HepG2 (cell line): ENCODE data around the gene SLC22A23. TPM values are rescaled to one million over a fixed set of nuclear protein-coding genes. Genes with fewer than 3 reads are reported as not detected.

Source experiments
- ATAC-seq: fragments of 200-7000 bp; cut with Tn5 transposase; 3 replicates; pipeline ENCODE4 v1.9.1; 2020; ENCODE audit warnings: mild to moderate bottlenecking, moderate library complexity
- BruUV-seq: library from RNA; stranded (reverse); fragments of 400-500 nt; replicated peaks from 2 replicates; lab custom pipeline; 2021; lab: Mats Ljungman, UMichigan
- CTCF ChIA-PET: fragments of 300-600 bp; formaldehyde crosslinking; extraction: SDS; loops from one replicate; lab custom pipeline; 2021; ENCODE audit warnings: low total read pairs, inconsistent platforms, low intra/inter-chr PET ratio; lab: Yijun Ruan, JAX
- POLR2A ChIA-PET: fragments of 350-600 bp; sonication (Branson Sonifier 250); formaldehyde crosslinking; loops from one replicate; lab custom pipeline; 2020; ENCODE audit warnings: antibody characterized with exemption, inconsistent platforms; lab: Yijun Ruan, JAX
- DNase-seq: peaks from one replicate; pipeline ENCODE4 v3.0.0-alpha.2; 2015; ENCODE audit warnings: low spot score
- FAIRE-seq: peaks from 3 replicates; lab custom pipeline; 2011; peaks lifted over from hg19 to GRCh38; lab: Jason Lieb, UNC
- H2AFZ ChIP-seq: one replicate; pipeline ENCODE4 v1.6.1; 2011; ENCODE audit warnings: low read length, inconsistent platforms
- H3K27ac ChIP-seq: fragments of 300-600 bp; 3 replicates; pipeline ENCODE4 v1.8.0; 2011; ENCODE audit warnings: mixed run types, mild to moderate bottlenecking, mixed read lengths, low read length, inconsistent platforms; ENCODE audit not compliant: insufficient read depth; ENCODE audit errors: extremely low read length
- H3K27me3 ChIP-seq, 2 experiments: fragments of 200-600 bp in 1 of 2; 2 replicates in 1 of 2; 3 replicates in 1 of 2; pipeline versions ENCODE4 v1.6.0 to v1.8.0; 2011; ENCODE audit warnings: low read length in 2 of 2, mild to moderate bottlenecking in 2 of 2, moderate library complexity in 2 of 2, inconsistent platforms in 1 of 2; ENCODE audit not compliant: insufficient read depth in 2 of 2, control insufficient read depth in 1 of 2
- H3K36me3 ChIP-seq, 2 experiments: fragments of 200-600 bp in 1 of 2; replicated peaks in 1 of 2; 2 replicates in 1 of 2; 3 replicates in 1 of 2; pipeline versions ENCODE4 v1.5.1 to v1.8.0; 2011; ENCODE audit warnings: low read length in 2 of 2, inconsistent platforms in 1 of 2; ENCODE audit not compliant: insufficient read depth in 2 of 2, control insufficient read depth in 1 of 2
- H3K4me1 ChIP-seq: 2 replicates; pipeline ENCODE4 v1.5.1; 2012; ENCODE audit warnings: low read length, inconsistent platforms; ENCODE audit not compliant: insufficient read depth
- H3K4me2 ChIP-seq: 2 replicates; pipeline ENCODE4 v1.6.0; 2011; ENCODE audit warnings: low read depth, low read length, inconsistent platforms
- H3K4me3 ChIP-seq, 3 experiments: fragments of 200-600 bp in 1 of 3; sonication (generic), shearing (Covaris generic) in 1 of 3; replicated peaks in 1 of 3; 2 replicates each; pipeline ENCODE4 v1.5.1; 2011 to 2016; ENCODE audit warnings: low read length in 3 of 3, inconsistent platforms in 2 of 3, low read depth in 2 of 3, mild to moderate bottlenecking in 2 of 3, control low read depth in 1 of 3, mixed read lengths in 1 of 3; ENCODE audit not compliant: insufficient read depth in 1 of 3
- H3K79me2 ChIP-seq: one replicate; pipeline ENCODE4 v1.6.1; 2011; ENCODE audit warnings: low read length, inconsistent platforms; ENCODE audit not compliant: insufficient read depth
- H3K9ac ChIP-seq: 2 replicates; pipeline ENCODE4 v1.6.0; 2011; ENCODE audit warnings: mild to moderate bottlenecking, low read depth, low read length, inconsistent platforms; ENCODE audit not compliant: insufficient read depth
- H3K9me3 ChIP-seq: 2 replicates; pipeline ENCODE4 v1.5.1; 2012; ENCODE audit warnings: mild to moderate bottlenecking, low read length
- H4K20me1 ChIP-seq: 2 replicates; pipeline ENCODE4 v1.6.0; 2011; ENCODE audit warnings: inconsistent platforms, mild to moderate bottlenecking, low read length, moderate library complexity; ENCODE audit not compliant: insufficient read depth
- ATM ChIP-seq: fragments of 450-650 bp; IDR thresholded peaks from 2 replicates; pipeline ENCODE4 v1.7.1; 2017; ENCODE audit warnings: mild to moderate bottlenecking, borderline replicate concordance
- EZH2 ChIP-seq: conservative IDR thresholded peaks from 2 replicates; pipeline ENCODE4 v1.6.1; 2012; ENCODE audit warnings: mild to moderate bottlenecking, low read depth, low read length, moderate library complexity
- GTF3A ChIP-seq: sonication (generic); formaldehyde crosslinking; conservative IDR thresholded peaks from 2 replicates; pipeline ENCODE4 v1.4.0; 2020; ENCODE audit warnings: mild to moderate bottlenecking, missing genetic modification reagents
- HIVEP1 ChIP-seq: sonication (generic); formaldehyde crosslinking; IDR thresholded peaks from 2 replicates; pipeline ENCODE4 v1.4.0; 2020; ENCODE audit warnings: mild to moderate bottlenecking, missing genetic modification reagents
- IKZF1 ChIP-seq: fragments of 450-650 bp; IDR thresholded peaks from 2 replicates; pipeline ENCODE4 v1.7.1; 2016
- SP4 ChIP-seq: sonication (generic); formaldehyde crosslinking; IDR thresholded peaks from 2 replicates; pipeline ENCODE4 v1.8.1; 2023; ENCODE audit warnings: mild to moderate bottlenecking, missing genetic modification reagents
- WIZ ChIP-seq: sonication (generic); formaldehyde crosslinking; IDR thresholded peaks from 2 replicates; pipeline ENCODE4 v1.5.1; 2020; ENCODE audit warnings: mild to moderate bottlenecking, missing genetic modification reagents
- ZBTB7A ChIP-seq: sonication (generic); formaldehyde crosslinking; IDR thresholded peaks from 2 replicates; pipeline ENCODE4 v1.8.0; 2022; ENCODE audit warnings: mild to moderate bottlenecking, missing genetic modification reagents
- ZNF124 ChIP-seq: sonication (generic); formaldehyde crosslinking; IDR thresholded peaks from 2 replicates; pipeline ENCODE4 v1.4.0; 2020; ENCODE audit warnings: missing genetic modification reagents
- ZNF207 ChIP-seq: fragments of 450-650 bp; IDR thresholded peaks from 2 replicates; pipeline ENCODE4 v1.6.1; 2016; ENCODE audit warnings: antibody characterized with exemption, borderline replicate concordance
- ZNF282 ChIP-seq: fragments of 450-650 bp; IDR thresholded peaks from 2 replicates; pipeline ENCODE4 v1.6.1; 2018; ENCODE audit not compliant: partially characterized antibody
- ZNF546 ChIP-seq: sonication (generic); formaldehyde crosslinking; conservative IDR thresholded peaks from 2 replicates; pipeline ENCODE4 v1.8.1; 2023; ENCODE audit warnings: mild to moderate bottlenecking, missing genetic modification reagents
- ZNF564 ChIP-seq: sonication (generic); formaldehyde crosslinking; IDR thresholded peaks from 2 replicates; pipeline ENCODE4 v1.8.1; 2023; ENCODE audit warnings: mild to moderate bottlenecking, missing genetic modification reagents
- WGBS: methylation state at CpG from one replicate; pipeline ENCODE4 v1.1.6; 2017; ENCODE audit warnings: low lambda C conversion rate; 5-methylcytosine and 5-hydroxymethylcytosine counted together
- in situ Hi-C: cut with HindIII; loops from 2 replicates; pipeline ENCODE4 v1.10.0; 2017; ENCODE audit warnings: low pct_unique_long_range_greater_than_20kb; ENCODE audit not compliant: extremely low pct_ligation_motif_present
- intact Hi-C: fragments of 100-400 bp; cut with micrococcal nuclease; formaldehyde crosslinking; loops from one replicate; pipeline ENCODE4 v1.10.0; 2022; ENCODE audit not compliant: unreplicated experiment
- polyA plus RNA-seq, 8 experiments: library from polyadenylated mRNA; depleted of rRNA in 3 of 8; stranded (reverse) in 7 of 8; unstranded in 1 of 8; fragments of >200 nt; fragmentation: Illumina TruSeq in 4 of 8; extraction: Trizol in 4 of 8; gene quantifications; 2 replicates each; pipeline versions ENCODE4 v1.2.1 to v1.2.3, GENCODE V29; 2011 to 2016; ENCODE audit warnings: low read depth in 4 of 8, missing spikeins in 1 of 8, mixed read lengths in 1 of 8; ENCODE audit not compliant: insufficient read depth in 1 of 8
- total RNA-seq, 5 experiments: library from RNA; depleted of rRNA; stranded (reverse); fragments of >200 nt; fragmentation: Illumina TruSeq; extraction: Trizol; gene quantifications; 2 replicates each; pipeline ENCODE4 v1.2.3, GENCODE V29; 2016; ENCODE audit warnings: low read depth in 1 of 5
- TF ChIP-seq, protein P1 (sequence below): sonication (generic); formaldehyde crosslinking; IDR thresholded peaks from 2 replicates; pipeline ENCODE4 v1.4.0; 2020; ENCODE audit warnings: missing genetic modification reagents
- TF ChIP-seq, protein P2 (sequence below): sonication (generic); formaldehyde crosslinking; IDR thresholded peaks from 2 replicates; pipeline ENCODE4 v1.8.1; 2023; ENCODE audit warnings: mild to moderate bottlenecking, inconsistent platforms, moderate library complexity, missing genetic modification reagents, borderline replicate concordance
- TF ChIP-seq, protein P3 (sequence below): sonication (generic); formaldehyde crosslinking; IDR thresholded peaks from 2 replicates; pipeline ENCODE4 v1.4.0; 2020; ENCODE audit warnings: missing genetic modification reagents; ENCODE audit errors: not compliant biosample characterization

Gene SLC22A23
- total and polyA plus RNA-seq, 2 of the 13 experiments (the other 11 are each of a cell fraction or from before 2014, with no cell fraction given) = 11.8 to 17.5 TPM

DNA sequence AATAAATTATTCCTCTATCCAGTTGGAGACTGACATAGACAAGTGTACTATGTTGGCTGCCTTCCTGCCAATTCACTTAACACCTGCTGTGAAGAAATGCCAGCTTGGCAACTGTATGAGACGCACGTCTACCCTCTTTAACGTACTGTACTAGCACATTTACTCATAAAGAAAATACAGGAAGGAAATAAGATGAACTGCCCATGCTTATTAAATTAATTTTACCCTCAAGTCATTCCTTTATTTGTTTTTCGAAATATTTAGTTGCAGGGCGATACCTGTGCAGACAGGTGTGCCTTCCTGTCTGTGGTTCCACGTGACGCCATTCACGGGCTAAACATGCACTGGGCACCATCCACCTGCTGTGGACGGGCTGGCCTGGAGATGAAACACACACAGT is 146.1 kb downstream of the SLC22A23 start:
- Histone ChIP-seq H3K27me3 (no peaks in the 10 kb centered on the region), H4K20me1 (no peaks in the 10 kb centered on the region), H3K9me3 (no peaks in the 10 kb centered on the region), H3K79me2 (no peaks in the 10 kb centered on the region), H3K9ac (no peak overlapping the region), H3K4me1 (no peaks in the 10 kb centered on the region), H3K36me3 (peaks cover 23 to 46% of the 10 kb centered on the region in 2 experiments), H3K4me3 (no peak overlapping the region), H2AFZ (no peak overlapping the region), H3K27ac (no peak overlapping the region), H3K4me2 (no peak overlapping the region)
- in situ Hi-C loops = no loop called here
- intact Hi-C loops = no loop called here
- no TSS peak for BruUV-seq
- 97% methylated on average over 9 of the region's 9 CpGs for WGBS
- DNase-seq (no peak), FAIRE-seq (no peak), ATAC-seq (no peak)
- no peak for TF ChIP-seq ZNF124 (CRISPR knock-in tag)
- no peak for TF ChIP-seq ZNF207
- TF ChIP-seq HIVEP1 = no peak
- no peak for TF ChIP-seq WIZ (CRISPR knock-in tag)
- no peak for TF ChIP-seq ATM
- TF ChIP-seq ZNF546 = no peak
- no peak for TF ChIP-seq SP4 (CRISPR knock-in tag)
- TF ChIP-seq, protein P1, sequence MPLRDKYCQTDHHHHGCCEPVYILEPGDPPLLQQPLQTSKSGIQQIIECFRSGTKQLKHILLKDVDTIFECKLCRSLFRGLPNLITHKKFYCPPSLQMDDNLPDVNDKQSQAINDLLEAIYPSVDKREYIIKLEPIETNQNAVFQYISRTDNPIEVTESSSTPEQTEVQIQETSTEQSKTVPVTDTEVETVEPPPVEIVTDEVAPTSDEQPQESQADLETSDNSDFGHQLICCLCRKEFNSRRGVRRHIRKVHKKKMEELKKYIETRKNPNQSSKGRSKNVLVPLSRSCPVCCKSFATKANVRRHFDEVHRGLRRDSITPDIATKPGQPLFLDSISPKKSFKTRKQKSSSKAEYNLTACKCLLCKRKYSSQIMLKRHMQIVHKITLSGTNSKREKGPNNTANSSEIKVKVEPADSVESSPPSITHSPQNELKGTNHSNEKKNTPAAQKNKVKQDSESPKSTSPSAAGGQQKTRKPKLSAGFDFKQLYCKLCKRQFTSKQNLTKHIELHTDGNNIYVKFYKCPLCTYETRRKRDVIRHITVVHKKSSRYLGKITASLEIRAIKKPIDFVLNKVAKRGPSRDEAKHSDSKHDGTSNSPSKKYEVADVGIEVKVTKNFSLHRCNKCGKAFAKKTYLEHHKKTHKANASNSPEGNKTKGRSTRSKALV (CRISPR knock-in tag) = no peak
- TF ChIP-seq ZNF282 = no peak
- no peak for TF ChIP-seq ZBTB7A
- TF ChIP-seq, protein P2, sequence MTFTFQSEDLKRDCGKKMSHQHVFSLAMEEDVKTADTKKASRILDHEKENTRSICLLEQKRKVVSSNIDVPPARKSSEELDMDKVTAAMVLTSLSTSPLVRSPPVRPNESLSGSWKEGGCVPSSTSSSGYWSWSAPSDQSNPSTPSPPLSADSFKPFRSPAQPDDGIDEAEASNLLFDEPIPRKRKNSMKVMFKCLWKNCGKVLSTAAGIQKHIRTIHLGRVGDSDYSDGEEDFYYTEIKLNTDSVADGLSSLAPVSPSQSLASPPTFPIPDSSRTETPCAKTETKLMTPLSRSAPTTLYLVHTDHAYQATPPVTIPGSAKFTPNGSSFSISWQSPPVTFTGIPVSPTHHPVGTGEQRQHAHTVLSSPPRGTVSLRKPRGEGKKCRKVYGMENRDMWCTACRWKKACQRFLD (CRISPR knock-in tag) = no peak
- TF ChIP-seq EZH2 = no peak
- TF ChIP-seq ZNF564 (CRISPR knock-in tag) = no peak
- no peak for TF ChIP-seq GTF3A (CRISPR knock-in tag)
- TF ChIP-seq, protein P3, sequence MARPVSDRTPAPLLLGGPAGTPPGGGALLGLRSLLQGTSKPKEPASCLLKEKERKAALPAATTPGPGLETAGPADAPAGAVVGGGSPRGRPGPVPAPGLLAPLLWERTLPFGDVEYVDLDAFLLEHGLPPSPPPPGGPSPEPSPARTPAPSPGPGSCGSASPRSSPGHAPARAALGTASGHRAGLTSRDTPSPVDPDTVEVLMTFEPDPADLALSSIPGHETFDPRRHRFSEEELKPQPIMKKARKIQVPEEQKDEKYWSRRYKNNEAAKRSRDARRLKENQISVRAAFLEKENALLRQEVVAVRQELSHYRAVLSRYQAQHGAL (CRISPR knock-in tag) = no peak
- no peak for TF ChIP-seq IKZF1
- POLR2A ChIA-PET = no interaction called here
- CTCF ChIA-PET = no interaction called here
